Neuronal stem cell (in vitro differentiated cells): Measurements from ENCODE around the gene RBMS3.

Experiments used
- DNase-seq: peaks from one replicate; pipeline ENCODE4 v3.0.0-alpha.2; 2013; ENCODE audit warnings: low spot score
- H2AFZ ChIP-seq: one replicate; pipeline ENCODE4 v1.6.1; 2013; ENCODE audit warnings: mild to moderate bottlenecking, low read length, inconsistent platforms
- H2AK5ac ChIP-seq: 2 replicates; pipeline ENCODE4 v1.6.1; 2013; ENCODE audit warnings: low read depth, mild to moderate bottlenecking, inconsistent platforms, low read length, moderate library complexity, mixed read lengths
- H2BK120ac ChIP-seq: 2 replicates; pipeline ENCODE4 v1.6.1; 2013; ENCODE audit warnings: low read depth, mild to moderate bottlenecking, inconsistent platforms, low read length, moderate library complexity, mixed read lengths
- H2BK12ac ChIP-seq: one replicate; pipeline ENCODE4 v1.6.1; 2013; ENCODE audit warnings: low read length, inconsistent platforms
- H2BK15ac ChIP-seq: 2 replicates; pipeline ENCODE4 v1.6.1; 2013; ENCODE audit warnings: mild to moderate bottlenecking, low read length, inconsistent platforms, mixed read lengths
- H2BK5ac ChIP-seq: one replicate; pipeline ENCODE4 v1.6.1; 2013; ENCODE audit warnings: inconsistent platforms, mild to moderate bottlenecking, low read length, moderate library complexity
- H3K14ac ChIP-seq: one replicate; pipeline ENCODE4 v1.6.1; 2013; ENCODE audit warnings: low read length, inconsistent platforms
- H3K18ac ChIP-seq: 2 replicates; pipeline ENCODE4 v1.6.1; 2013; ENCODE audit warnings: low read length, inconsistent platforms
- H3K23ac ChIP-seq: 2 replicates; pipeline ENCODE4 v1.6.1; 2013; ENCODE audit warnings: low read depth, mild to moderate bottlenecking, mixed read lengths, low read length, inconsistent platforms; ENCODE audit not compliant: poor library complexity
- H3K27ac ChIP-seq: replicated peaks from 3 replicates; pipeline ENCODE4 v1.5.1; 2013; ENCODE audit warnings: low read length, inconsistent platforms
- H3K27me3 ChIP-seq, 3 experiments: 2 replicates each; pipeline ENCODE4 v1.6.1; 2013; ENCODE audit warnings: low read length in 3 of 3, mild to moderate bottlenecking in 2 of 3, inconsistent platforms in 1 of 3, low read depth in 1 of 3, mixed read lengths in 1 of 3, moderate library complexity in 1 of 3; ENCODE audit not compliant: control insufficient read depth in 3 of 3, insufficient read depth in 3 of 3
- H3K36me3 ChIP-seq, 2 donors: replicated peaks in 1 of 2; 2 replicates each; pipeline ENCODE4 v1.6.1; 2013; ENCODE audit warnings: low read length in 2 of 2; ENCODE audit not compliant: control insufficient read depth in 2 of 2, insufficient read depth in 2 of 2
- H3K4ac ChIP-seq: 2 replicates; pipeline ENCODE4 v1.6.1; 2013; ENCODE audit warnings: inconsistent platforms, mild to moderate bottlenecking, low read length, moderate library complexity
- H3K4me1 ChIP-seq, 2 donors: 1 replicate in 1 of 2; 2 replicates in 1 of 2; pipeline ENCODE4 v1.6.1; 2013; ENCODE audit warnings: low read length in 2 of 2, low read depth in 1 of 2; ENCODE audit not compliant: control insufficient read depth in 2 of 2, insufficient read depth in 1 of 2
- H3K4me2 ChIP-seq: one replicate; pipeline ENCODE4 v1.6.1; 2013; ENCODE audit warnings: mild to moderate bottlenecking, low read length, inconsistent platforms; ENCODE audit not compliant: insufficient read depth, poor library complexity, severe bottlenecking
- H3K4me3 ChIP-seq, 2 donors: 2 replicates each; pipeline ENCODE4 v1.5.1; 2013; ENCODE audit warnings: low read length in 2 of 2, mild to moderate bottlenecking in 2 of 2, inconsistent platforms in 1 of 2, moderate library complexity in 1 of 2
- H3K79me1 ChIP-seq: one replicate; pipeline ENCODE4 v1.6.1; 2013; ENCODE audit warnings: low read depth, mild to moderate bottlenecking, inconsistent platforms, low read length, moderate library complexity
- H3K9ac ChIP-seq: one replicate; pipeline ENCODE4 v1.6.1; 2013; ENCODE audit warnings: mild to moderate bottlenecking, low read depth, low read length, inconsistent platforms; ENCODE audit not compliant: poor library complexity
- H3K9me3 ChIP-seq, 2 donors: replicated peaks in 1 of 2; 2 replicates each; pipeline versions ENCODE3 to v1.6.1; 2013; ENCODE audit warnings: low read length in 2 of 2, mild to moderate bottlenecking in 2 of 2, inconsistent platforms in 1 of 2, low read depth in 1 of 2, mixed read lengths in 1 of 2, moderate library complexity in 1 of 2; ENCODE audit not compliant: control insufficient read depth in 2 of 2, insufficient read depth in 1 of 2
- H4K8ac ChIP-seq: one replicate; pipeline ENCODE4 v1.6.1; 2013; ENCODE audit warnings: low read depth, mild to moderate bottlenecking, inconsistent platforms, low read length, moderate library complexity
- H4K91ac ChIP-seq: one replicate; pipeline ENCODE4 v1.6.1; 2013; ENCODE audit warnings: low read length, low read depth, mild to moderate bottlenecking, inconsistent platforms; ENCODE audit not compliant: poor library complexity
- WGBS, 2 donors: extraction: QIAGEN DNeasy Blood & Tissue Kit; methylation state at CpG; one replicate each; pipeline ENCODE4 v1.1.7; 2013; ENCODE audit warnings: missing lambda C conversion rate in 2 of 2, mixed read lengths in 1 of 2; ENCODE audit not compliant: insufficient read length in 2 of 2, insufficient replicate concordance in 1 of 2; ENCODE audit errors: extremely low coverage in 2 of 2; 5-methylcytosine and 5-hydroxymethylcytosine counted together

RBMS3 gene

GRCh38 chr3:29267226-29267625 is 13.6 kb upstream of the RBMS3 start:
- Histone ChIP-seq H3K4me1 (no peaks in the 10 kb centered on the region), H4K91ac (no peak overlapping the region), H3K27me3 (no peaks in the 10 kb centered on the region), H3K4me2 (no peak overlapping the region), H3K18ac (no peak overlapping the region), H3K14ac (no peak overlapping the region), H3K4me3 (no peak overlapping the region), H4K8ac (no peak overlapping the region), H3K9ac (no peak overlapping the region), H3K79me1 (no peaks in the 10 kb centered on the region), H2BK5ac (no peak overlapping the region), H2AK5ac (no peak overlapping the region), H3K36me3 (no peaks in the 10 kb centered on the region), H3K9me3 (no peaks in the 10 kb centered on the region), H3K27ac (no peak overlapping the region), H2BK12ac (no peak overlapping the region), H2AFZ (no peak overlapping the region), H3K4ac (no peak overlapping the region), H2BK120ac (no peak overlapping the region), H2BK15ac (no peak overlapping the region), H3K23ac (no peak overlapping the region)
- DNase-seq: no peak
- WGBS, 2 donors: no CpG with 5 or more reads among the region's 4 CpGs

GRCh38 chr3:29268651-29269050 is 12.2 kb upstream of the RBMS3 start:
- Histone ChIP-seq H3K36me3 (no peaks in the 10 kb centered on the region), H3K14ac (no peak overlapping the region), H2AFZ (no peak overlapping the region), H3K4me2 (no peak overlapping the region), H3K27me3 (no peaks in the 10 kb centered on the region), H3K23ac (no peak overlapping the region), H3K18ac (no peak overlapping the region), H4K91ac (no peak overlapping the region), H3K4ac (no peak overlapping the region), H2BK5ac (no peak overlapping the region), H3K4me3 (no peak overlapping the region), H3K9ac (no peak overlapping the region), H3K4me1 (no peaks in the 10 kb centered on the region), H3K27ac (no peak overlapping the region), H3K9me3 (no peaks in the 10 kb centered on the region), H2AK5ac (no peak overlapping the region), H4K8ac (no peak overlapping the region), H2BK120ac (no peak overlapping the region), H2BK15ac (no peak overlapping the region), H2BK12ac (no peak overlapping the region), H3K79me1 (no peaks in the 10 kb centered on the region)
- WGBS, 2 donors: no CpG with 5 or more reads among the region's 2 CpGs
- DNase-seq: no peak

- Histone ChIP-seq H3K4me2 (no peak overlapping the region), H3K4ac (no peak overlapping the region), H4K91ac (no peak overlapping the region), H2BK15ac (no peak overlapping the region), H3K9ac (no peak overlapping the region), H3K23ac (no peak overlapping the region), H3K27me3 (no peaks in the 10 kb centered on the region), H2BK120ac (no peak overlapping the region), H3K36me3 (no peaks in the 10 kb centered on the region), H2BK5ac (no peak overlapping the region), H2AFZ (no peak overlapping the region), H3K18ac (no peak overlapping the region), H2BK12ac (no peak overlapping the region), H3K9me3 (no peaks in the 10 kb centered on the region), H3K4me1 (no peaks in the 10 kb centered on the region), H2AK5ac (no peak overlapping the region), H4K8ac (no peak overlapping the region), H3K14ac (no peak overlapping the region), H3K4me3 (no peak overlapping the region), H3K79me1 (no peaks in the 10 kb centered on the region), H3K27ac (no peak overlapping the region)
- no peak for DNase-seq
- WGBS, 2 donors: no CpG with 5 or more reads among the region's 1 CpG
These were observed 10.1 kb upstream of the RBMS3 start for GRCh38 chr3:29270752-29271151.

- Histone ChIP-seq H3K4me3 (no peak overlapping the region), H3K27ac (no peak overlapping the region), H2BK120ac (no peak overlapping the region), H3K4me2 (no peak overlapping the region), H3K79me1 (no peaks in the 10 kb centered on the region), H3K4me1 (no peaks in the 10 kb centered on the region), H2AFZ (no peak overlapping the region), H3K36me3 (no peaks in the 10 kb centered on the region), H4K8ac (no peak overlapping the region), H3K4ac (no peak overlapping the region), H4K91ac (no peak overlapping the region), H3K18ac (no peak overlapping the region), H2BK15ac (no peak overlapping the region), H3K14ac (no peak overlapping the region), H2BK5ac (no peak overlapping the region), H3K9ac (no peak overlapping the region), H3K23ac (no peak overlapping the region), H3K27me3 (no peaks in the 10 kb centered on the region), H2AK5ac (no peak overlapping the region), H3K9me3 (no peaks in the 10 kb centered on the region), H2BK12ac (no peak overlapping the region)
- DNase-seq: no peak
- no CpG with 5 or more reads among the region's 3 CpGs for WGBS, 2 donors
These were observed 9.4 kb upstream of the RBMS3 start for GRCh38 chr3:29271475-29271874.
